Measurements from ENCODE around the gene PTGS1. TPM values are rescaled to one million over a fixed set of nuclear protein-coding genes. Genes with fewer than 3 reads are reported as not detected.

The PTGS1 gene
- total RNA-seq, 1 donor from 2014 or later: 16.4 TPM

- ATAC-seq: no peak
- intact Hi-C loops (cut with DNase I): no loop called here
Observed at GRCh38 chr9:122380293-122380692, 9.5 kb downstream of the PTGS1 start.

GRCh38 chr9:122381206-122381950 is 10.6 kb downstream of the PTGS1 start:
- intact Hi-C loops (cut with DNase I): no loop called here
- Histone ChIP-seq H3K27me3 (no peaks in the 10 kb centered on the region), H3K4me3 (no peak overlapping the region), H3K4me1 (no peaks in the 10 kb centered on the region), H3K27ac (no peak overlapping the region), H3K9me3 (no peaks in the 10 kb centered on the region), H3K36me3 (no peaks in the 10 kb centered on the region)
- DNase-seq: no peak
- TF ChIP-seq, protein P1, sequence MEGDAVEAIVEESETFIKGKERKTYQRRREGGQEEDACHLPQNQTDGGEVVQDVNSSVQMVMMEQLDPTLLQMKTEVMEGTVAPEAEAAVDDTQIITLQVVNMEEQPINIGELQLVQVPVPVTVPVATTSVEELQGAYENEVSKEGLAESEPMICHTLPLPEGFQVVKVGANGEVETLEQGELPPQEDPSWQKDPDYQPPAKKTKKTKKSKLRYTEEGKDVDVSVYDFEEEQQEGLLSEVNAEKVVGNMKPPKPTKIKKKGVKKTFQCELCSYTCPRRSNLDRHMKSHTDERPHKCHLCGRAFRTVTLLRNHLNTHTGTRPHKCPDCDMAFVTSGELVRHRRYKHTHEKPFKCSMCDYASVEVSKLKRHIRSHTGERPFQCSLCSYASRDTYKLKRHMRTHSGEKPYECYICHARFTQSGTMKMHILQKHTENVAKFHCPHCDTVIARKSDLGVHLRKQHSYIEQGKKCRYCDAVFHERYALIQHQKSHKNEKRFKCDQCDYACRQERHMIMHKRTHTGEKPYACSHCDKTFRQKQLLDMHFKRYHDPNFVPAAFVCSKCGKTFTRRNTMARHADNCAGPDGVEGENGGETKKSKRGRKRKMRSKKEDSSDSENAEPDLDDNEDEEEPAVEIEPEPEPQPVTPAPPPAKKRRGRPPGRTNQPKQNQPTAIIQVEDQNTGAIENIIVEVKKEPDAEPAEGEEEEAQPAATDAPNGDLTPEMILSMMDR (IDR thresholded peaks at IDR 0.05): no peak
- ATAC-seq: no peak

More at GRCh38 chr9:122380293-122380692, 9.5 kb downstream of the PTGS1 start:
- H3K36me3 ChIP-seq: no peaks in the 10 kb centered on the region
- no peaks in the 10 kb centered on the region for H3K27me3 ChIP-seq
- H3K4me3 ChIP-seq: no peak overlapping the region
- no peaks in the 10 kb centered on the region for H3K9me3 ChIP-seq
- TF ChIP-seq, protein P1 (IDR thresholded peaks at IDR 0.05): no peak
- peaks cover 7% of the 10 kb centered on the region for H3K4me1 ChIP-seq
- DNase-seq: no peak
- H3K27ac ChIP-seq: no peak overlapping the region

DNA sequence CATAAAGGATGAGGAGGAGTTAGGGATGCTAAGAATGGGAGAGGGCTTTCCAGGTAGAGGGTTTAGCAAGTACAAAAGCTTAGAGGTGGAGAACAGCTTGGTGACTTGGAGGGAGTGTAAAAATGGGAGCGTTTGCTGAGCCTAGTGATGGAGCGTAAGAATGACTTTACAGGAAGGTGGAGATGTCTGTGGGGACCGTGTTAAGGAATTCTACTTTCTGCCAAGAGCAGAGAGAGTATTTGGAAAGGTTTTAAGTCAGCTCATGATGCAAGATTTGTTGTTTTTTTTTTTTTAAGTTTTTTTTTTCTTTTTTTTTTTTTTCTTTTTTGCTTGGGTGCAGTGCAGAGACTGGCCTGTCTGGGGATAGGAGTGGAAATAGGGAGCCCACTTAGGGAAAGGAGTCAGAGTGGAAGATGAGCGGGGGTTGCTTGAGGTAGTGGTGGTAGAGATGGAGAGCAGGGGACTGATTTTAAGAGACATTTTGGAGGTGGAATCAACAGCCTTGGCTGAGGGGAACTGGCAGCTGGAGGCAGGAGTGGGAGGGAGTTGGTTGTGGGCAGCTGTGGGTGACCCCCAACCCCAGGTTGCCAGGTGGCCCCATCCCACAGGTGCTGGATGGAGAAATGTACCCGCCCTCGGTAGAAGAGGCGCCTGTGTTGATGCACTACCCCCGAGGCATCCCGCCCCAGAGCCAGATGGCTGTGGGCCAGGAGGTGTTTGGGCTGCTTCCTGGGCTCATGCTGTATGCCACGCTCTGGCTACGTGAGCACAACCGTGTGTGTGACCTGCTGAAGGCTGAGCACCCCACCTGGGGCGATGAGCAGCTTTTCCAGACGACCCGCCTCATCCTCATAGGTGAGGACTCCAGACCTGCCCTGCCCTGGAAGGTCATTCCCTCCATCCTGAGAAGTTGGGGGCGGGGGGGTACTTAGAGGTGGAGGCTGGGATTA is 12.4 kb downstream of the PTGS1 start:
- H3K4me1 ChIP-seq: no peaks in the 10 kb centered on the region
- H3K4me3 ChIP-seq: no peak overlapping the region
- H3K27me3 ChIP-seq: no peaks in the 10 kb centered on the region
- TF ChIP-seq, protein P1 (IDR thresholded peaks at IDR 0.05): no peak
- no peak overlapping the region for H3K27ac ChIP-seq
- intact Hi-C loops (cut with DNase I): no loop called here
- ATAC-seq (no peak), DNase-seq (no peak)
- H3K36me3 ChIP-seq: no peaks in the 10 kb centered on the region
- H3K9me3 ChIP-seq: no peaks in the 10 kb centered on the region

DNA sequence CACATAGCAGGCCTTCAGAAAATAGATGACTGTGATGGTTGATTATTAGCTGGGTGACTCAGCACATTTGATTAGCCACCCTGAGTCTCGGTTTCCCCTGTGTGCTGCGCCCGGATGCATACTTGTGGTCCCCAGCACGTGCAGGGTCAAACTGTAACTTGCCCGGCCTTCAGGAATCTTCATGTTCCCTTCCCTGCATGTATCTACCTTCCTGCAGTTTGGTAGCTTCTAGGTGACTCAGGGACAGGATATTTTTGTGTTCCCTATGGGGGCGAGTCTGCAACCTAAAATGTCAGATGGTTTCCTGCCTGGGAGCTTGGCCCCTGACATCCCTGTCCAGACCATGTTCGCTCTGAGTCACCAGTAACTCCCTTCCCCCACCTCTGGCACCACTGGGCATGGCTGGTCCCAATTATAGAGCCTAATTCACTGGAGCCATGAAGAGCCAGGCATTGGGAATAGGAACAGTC is 13.2 kb downstream of the PTGS1 start:
- H3K27ac ChIP-seq: no peak overlapping the region
- ATAC-seq: no peak
- TF ChIP-seq, protein P1 (IDR thresholded peaks at IDR 0.05): no peak
- intact Hi-C loops (cut with DNase I): no loop called here
- DNase-seq: no peak
- no peaks in the 10 kb centered on the region for H3K27me3 ChIP-seq
- no peaks in the 10 kb centered on the region for H3K36me3 ChIP-seq
- no peaks in the 10 kb centered on the region for H3K9me3 ChIP-seq
- H3K4me1 ChIP-seq: no peaks in the 10 kb centered on the region
- no peak overlapping the region for H3K4me3 ChIP-seq

- H3K9me3 ChIP-seq: no peaks in the 10 kb centered on the region
- H3K27ac ChIP-seq: no peak overlapping the region
- no peaks in the 10 kb centered on the region for H3K36me3 ChIP-seq
- H3K27me3 ChIP-seq: no peaks in the 10 kb centered on the region
- DNase-seq (no peak), ATAC-seq (no peak)
- H3K4me3 ChIP-seq: no peak overlapping the region
- intact Hi-C loops (cut with DNase I): no loop called here
- H3K4me1 ChIP-seq: no peaks in the 10 kb centered on the region
- TF ChIP-seq, protein P1 (IDR thresholded peaks at IDR 0.05): no peak
Observed at GRCh38 chr9:122386311-122386872, 15.6 kb downstream of the PTGS1 start.

Data from upper lobe of right lung (tissue), 1 donor.